SU-DHL-6 (cell line): ENCODE results near the gene CLEC16A.

Experiments
- H2AFZ ChIP-seq: fragments of 200-600 bp; sonication (generic); 2 replicates; pipeline ENCODE4 v1.6.1; 2014; ENCODE audit warnings: low read depth, mild to moderate bottlenecking, moderate library complexity, mixed read lengths, antibody characterized with exemption, low read length; ENCODE audit not compliant: severe bottlenecking
- H3F3A ChIP-seq: fragments of 200-600 bp; shearing (Covaris generic); 2 replicates; pipeline ENCODE4 v1.6.0; 2016; ENCODE audit warnings: antibody characterized with exemption, mild to moderate bottlenecking; ENCODE audit not compliant: insufficient read depth
- H3K27ac ChIP-seq: fragments of 200-600 bp; sonication (generic); 2 replicates; pipeline ENCODE4 v1.5.1; 2016; ENCODE audit warnings: low read depth, mild to moderate bottlenecking, low read length, moderate library complexity, mixed read lengths
- H3K27me3 ChIP-seq: fragments of 200-600 bp; sonication (generic), shearing (Covaris generic); 2 replicates; pipeline ENCODE4 v1.6.0; 2014; ENCODE audit warnings: mild to moderate bottlenecking, low read length
- H3K36me3 ChIP-seq: fragments of 200-600 bp; sonication (generic); 2 replicates; pipeline ENCODE4 v1.6.1; 2014; ENCODE audit warnings: mild to moderate bottlenecking, low read length, mixed read lengths
- H3K4me2 ChIP-seq: fragments of 300-600, 200-600 bp; shearing (Covaris generic), sonication (generic); 2 replicates; pipeline ENCODE4 v1.6.0; 2014; ENCODE audit warnings: low read length, low read depth, mild to moderate bottlenecking; ENCODE audit not compliant: poor library complexity, severe bottlenecking
- H3K4me3 ChIP-seq: fragments of 200-600 bp; sonication (generic); 2 replicates; pipeline ENCODE4 v1.5.1; 2014; ENCODE audit warnings: antibody characterized with exemption, low read length, mild to moderate bottlenecking, mixed read lengths; ENCODE audit not compliant: insufficient read depth, poor library complexity, severe bottlenecking
- H3K79me2 ChIP-seq: fragments of 200-600 bp; sonication (generic); 2 replicates; pipeline ENCODE4 v1.6.1; 2014; ENCODE audit warnings: mild to moderate bottlenecking, low read length, moderate library complexity; ENCODE audit not compliant: insufficient read depth
- H3K9ac ChIP-seq: fragments of 200-600 bp; sonication (generic); 2 replicates; pipeline ENCODE4 v1.7.0; 2014; ENCODE audit warnings: mild to moderate bottlenecking, low read length
- H3K9me2 ChIP-seq: fragments of 200-600 bp; sonication (generic); replicated peaks from 2 replicates; pipeline ENCODE4 v1.6.1; 2014; ENCODE audit warnings: low read length; ENCODE audit not compliant: insufficient read depth
- H3K9me3 ChIP-seq: fragments of 200-600 bp; sonication (generic); 2 replicates; pipeline ENCODE4 v1.6.1; 2014; ENCODE audit warnings: low read length, mixed read lengths; ENCODE audit not compliant: insufficient read depth
- H4K20me1 ChIP-seq: fragments of 200-600 bp; sonication (generic); 2 replicates; pipeline ENCODE4 v1.6.1; 2014; ENCODE audit warnings: low read depth, mild to moderate bottlenecking, antibody characterized with exemption, low read length, moderate library complexity, mixed read lengths
- EZH2phosphoT487 ChIP-seq: fragments of 200-600 bp; sonication (generic), shearing (Covaris generic); conservative IDR thresholded peaks from 2 replicates; pipeline ENCODE4 v1.6.1; 2018; ENCODE audit warnings: mild to moderate bottlenecking, antibody characterized with exemption, low read length, moderate library complexity, mixed read lengths
- TF ChIP-seq, protein P1 (sequence below): fragments of 200-600 bp; sonication (generic); IDR thresholded peaks from one replicate; pipeline ENCODE4 v1.5.1; 2017; ENCODE audit warnings: antibody characterized with exemption, mild to moderate bottlenecking, low read length, moderate library complexity; ENCODE audit not compliant: insufficient read depth, poor library complexity, severe bottlenecking

The CLEC16A gene

DNA sequence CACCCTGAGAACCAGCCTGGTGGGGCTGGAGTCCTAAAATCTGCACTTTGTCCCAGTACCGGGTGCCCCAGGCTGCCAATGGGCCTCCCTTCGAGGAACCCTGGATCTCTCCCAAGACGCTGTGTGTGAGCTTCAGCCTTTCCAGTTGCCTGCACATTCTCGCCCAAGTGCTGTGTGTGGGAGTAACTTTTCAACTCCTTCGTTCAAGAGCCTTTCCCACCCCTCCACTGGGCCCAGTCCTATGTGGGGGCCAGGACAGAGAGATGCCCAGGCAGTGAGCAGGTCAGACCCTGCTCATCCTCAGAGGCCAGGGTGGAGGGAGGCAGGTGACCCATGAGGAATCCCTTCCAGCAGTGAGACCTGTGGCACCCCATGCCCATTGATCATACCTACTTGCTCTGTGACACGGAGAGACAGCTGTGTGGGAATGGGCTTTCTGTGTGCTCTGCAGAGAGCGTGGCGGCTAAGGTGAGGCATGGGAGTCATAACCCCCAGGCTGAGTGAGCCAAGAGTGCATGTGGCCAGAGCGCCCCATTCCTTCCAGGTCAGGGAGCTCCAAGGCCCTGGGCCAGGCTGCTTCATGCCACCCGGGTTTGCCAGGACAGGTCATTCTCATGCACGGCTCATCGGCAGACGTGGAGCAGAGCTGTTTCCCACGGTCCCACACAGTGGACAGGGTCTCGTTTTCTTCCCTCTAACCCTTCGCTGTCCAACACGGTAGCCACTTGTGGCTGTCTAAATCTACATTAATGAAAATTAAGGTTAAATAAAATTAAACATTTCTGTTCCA lies 154.4 kb downstream of the CLEC16A start:
- Histone ChIP-seq H3F3A (no peaks in the 10 kb centered on the region), H3K9ac (no peak overlapping the region), H4K20me1 (no peaks in the 10 kb centered on the region), H3K27ac (no peak overlapping the region), H3K4me2 (no peak overlapping the region), H2AFZ (no peak overlapping the region), H3K27me3 (no peaks in the 10 kb centered on the region), H3K79me2 (no peaks in the 10 kb centered on the region), H3K36me3 (no peaks in the 10 kb centered on the region), H3K9me2 (no peaks in the 10 kb centered on the region), H3K9me3 (no peaks in the 10 kb centered on the region), H3K4me3 (no peak overlapping the region)
- no peak for TF ChIP-seq EZH2phosphoT487
- TF ChIP-seq, protein P1, sequence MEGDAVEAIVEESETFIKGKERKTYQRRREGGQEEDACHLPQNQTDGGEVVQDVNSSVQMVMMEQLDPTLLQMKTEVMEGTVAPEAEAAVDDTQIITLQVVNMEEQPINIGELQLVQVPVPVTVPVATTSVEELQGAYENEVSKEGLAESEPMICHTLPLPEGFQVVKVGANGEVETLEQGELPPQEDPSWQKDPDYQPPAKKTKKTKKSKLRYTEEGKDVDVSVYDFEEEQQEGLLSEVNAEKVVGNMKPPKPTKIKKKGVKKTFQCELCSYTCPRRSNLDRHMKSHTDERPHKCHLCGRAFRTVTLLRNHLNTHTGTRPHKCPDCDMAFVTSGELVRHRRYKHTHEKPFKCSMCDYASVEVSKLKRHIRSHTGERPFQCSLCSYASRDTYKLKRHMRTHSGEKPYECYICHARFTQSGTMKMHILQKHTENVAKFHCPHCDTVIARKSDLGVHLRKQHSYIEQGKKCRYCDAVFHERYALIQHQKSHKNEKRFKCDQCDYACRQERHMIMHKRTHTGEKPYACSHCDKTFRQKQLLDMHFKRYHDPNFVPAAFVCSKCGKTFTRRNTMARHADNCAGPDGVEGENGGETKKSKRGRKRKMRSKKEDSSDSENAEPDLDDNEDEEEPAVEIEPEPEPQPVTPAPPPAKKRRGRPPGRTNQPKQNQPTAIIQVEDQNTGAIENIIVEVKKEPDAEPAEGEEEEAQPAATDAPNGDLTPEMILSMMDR: no peak

DNA sequence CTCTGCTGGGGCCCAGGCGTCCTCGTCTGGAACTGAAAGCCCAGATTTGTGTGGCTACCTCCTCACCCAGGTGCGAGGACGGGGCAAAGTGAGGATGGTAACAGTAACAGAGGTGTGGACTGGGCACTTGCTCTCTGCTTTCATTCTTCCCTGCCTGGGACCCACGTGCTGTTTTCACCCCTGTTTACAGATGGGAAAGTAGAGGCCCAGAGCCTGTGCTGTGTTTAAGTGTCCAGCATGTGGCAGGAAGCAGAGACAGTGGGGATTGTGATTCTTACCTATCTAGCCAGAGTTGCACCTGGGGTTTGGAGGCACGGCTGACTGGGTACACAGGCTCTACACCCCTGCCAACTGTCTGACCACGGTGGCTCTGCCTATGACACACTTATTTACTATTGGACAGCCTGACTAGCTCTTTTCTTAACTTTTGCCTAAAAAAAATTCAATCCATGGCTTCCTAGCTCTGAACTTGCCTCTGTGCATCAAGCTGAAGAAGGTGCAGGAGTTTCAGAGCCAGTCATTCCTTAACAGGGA lies 155.4 kb downstream of the CLEC16A start:
- Histone ChIP-seq H3K9me3 (no peaks in the 10 kb centered on the region), H3K27ac (no peak overlapping the region), H3K36me3 (no peaks in the 10 kb centered on the region), H3K4me3 (no peak overlapping the region), H4K20me1 (no peaks in the 10 kb centered on the region), H3K27me3 (no peaks in the 10 kb centered on the region), H3K9ac (no peak overlapping the region), H3F3A (no peaks in the 10 kb centered on the region), H3K4me2 (no peak overlapping the region), H3K9me2 (no peaks in the 10 kb centered on the region), H2AFZ (no peak overlapping the region), H3K79me2 (no peaks in the 10 kb centered on the region)
- no peak for TF ChIP-seq EZH2phosphoT487

DNA sequence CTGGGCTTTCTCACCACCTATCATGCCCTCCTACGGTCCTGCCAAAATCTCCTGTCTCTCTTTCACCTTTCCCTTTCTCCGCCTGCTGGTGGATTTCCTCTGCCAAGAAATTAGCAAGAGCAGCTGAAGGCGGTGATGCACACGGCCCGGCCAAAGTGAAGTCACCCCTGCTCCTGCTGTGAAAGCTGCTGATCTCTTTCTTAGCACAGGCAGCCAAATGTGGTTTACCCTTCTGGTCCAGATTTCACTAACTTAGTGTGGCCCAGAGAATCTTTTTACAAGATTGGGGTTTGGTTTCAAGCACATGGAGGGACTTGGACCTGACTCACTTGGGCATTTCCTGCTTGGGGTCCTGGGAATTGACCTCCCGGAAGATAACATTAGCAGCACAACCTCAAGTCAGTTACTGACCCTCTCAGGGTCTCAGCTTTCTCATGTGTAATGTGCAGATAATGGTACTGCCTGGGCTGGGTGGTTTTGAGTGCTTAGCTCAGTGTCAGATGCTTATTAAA lies 155.9 kb downstream of the CLEC16A start:
- TF ChIP-seq EZH2phosphoT487: no peak
- TF ChIP-seq, protein P1: no peak
- H3F3A ChIP-seq: no peaks in the 10 kb centered on the region
- no peak overlapping the region for H3K27ac ChIP-seq
- no peaks in the 10 kb centered on the region for H3K9me3 ChIP-seq
- H4K20me1 ChIP-seq: no peaks in the 10 kb centered on the region
- H3K27me3 ChIP-seq: no peaks in the 10 kb centered on the region
- H3K4me2 ChIP-seq: no peak overlapping the region
- no peaks in the 10 kb centered on the region for H3K79me2 ChIP-seq
- no peak overlapping the region for H3K9ac ChIP-seq
- no peaks in the 10 kb centered on the region for H3K36me3 ChIP-seq
- no peak overlapping the region for H2AFZ ChIP-seq
- H3K4me3 ChIP-seq: no peak overlapping the region
- no peaks in the 10 kb centered on the region for H3K9me2 ChIP-seq

DNA sequence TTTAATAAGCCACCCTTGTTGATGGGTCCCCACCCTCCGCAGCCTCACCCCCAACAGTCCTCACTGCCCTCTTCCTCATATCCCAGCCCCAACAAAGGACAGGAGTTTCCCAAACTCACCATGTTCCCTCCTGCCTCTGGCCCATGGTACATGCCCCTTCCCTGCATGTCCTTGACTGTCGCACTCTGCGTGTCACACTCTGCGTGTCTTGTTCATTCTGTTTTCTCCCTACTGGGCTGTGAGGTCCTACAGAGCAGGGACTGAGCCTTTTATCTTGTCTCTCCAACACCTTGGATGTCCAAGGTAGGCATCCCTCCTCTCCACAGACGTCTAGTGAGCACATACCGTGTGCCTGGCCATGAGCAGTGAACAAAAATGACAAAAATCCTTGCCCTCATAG lies 156.9 kb downstream of the CLEC16A start:
- no peak overlapping the region for H3K9ac ChIP-seq
- no peak for TF ChIP-seq EZH2phosphoT487
- TF ChIP-seq, protein P1: no peak
- H2AFZ ChIP-seq: no peak overlapping the region
- H3K9me2 ChIP-seq: no peaks in the 10 kb centered on the region
- no peaks in the 10 kb centered on the region for H4K20me1 ChIP-seq
- H3F3A ChIP-seq: no peaks in the 10 kb centered on the region
- no peaks in the 10 kb centered on the region for H3K79me2 ChIP-seq
- H3K27me3 ChIP-seq: no peaks in the 10 kb centered on the region
- no peaks in the 10 kb centered on the region for H3K36me3 ChIP-seq
- H3K27ac ChIP-seq: no peak overlapping the region
- no peak overlapping the region for H3K4me3 ChIP-seq
- no peak overlapping the region for H3K4me2 ChIP-seq
- H3K9me3 ChIP-seq: no peaks in the 10 kb centered on the region
